GM12874 (cell line): ENCODE data around the gene VWA7.

Experiments used
- TF ChIP-seq, protein P1 (sequence below): IDR thresholded peaks from 2 replicates; pipeline ENCODE4 v1.5.1; 2011; ENCODE audit warnings: low read depth, mild to moderate bottlenecking, control low read depth, low read length, moderate library complexity; ENCODE audit not compliant: insufficient read depth

The VWA7 gene

DNA sequence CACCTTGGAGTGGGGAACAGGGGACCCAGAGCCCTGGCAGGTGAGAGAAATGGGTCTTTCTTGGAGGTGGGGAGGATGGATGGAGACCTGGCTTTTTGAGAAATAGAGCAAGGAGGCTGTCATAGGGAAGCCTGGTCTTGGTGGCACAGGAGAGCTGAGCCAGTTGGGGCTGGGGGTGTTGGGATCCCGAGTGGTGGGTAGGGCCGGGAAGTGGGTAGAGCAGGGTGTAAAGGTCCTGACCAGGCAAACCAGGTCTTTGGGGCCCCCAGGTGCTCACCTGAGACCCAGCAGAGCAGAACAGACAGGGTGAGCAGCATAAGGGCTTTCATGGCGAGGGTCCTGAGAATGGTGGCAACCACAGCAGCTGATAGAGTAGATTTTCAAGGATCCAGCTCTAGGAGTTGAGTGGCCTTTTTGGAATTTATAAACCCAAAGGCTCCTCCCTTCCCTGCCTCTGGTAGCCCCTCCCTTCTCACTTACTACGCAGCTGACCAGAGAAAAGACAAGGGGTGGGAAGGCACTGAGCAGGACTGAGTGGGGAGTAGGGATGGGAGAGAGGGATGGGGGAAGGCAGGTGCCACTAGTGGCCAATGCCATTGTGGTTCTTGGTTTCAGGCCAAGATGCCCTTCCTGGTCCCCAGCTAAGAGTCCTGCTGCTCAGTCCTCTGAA lies 55.6 kb downstream of the VWA7 start, which contains the start of gene LY6G6C:
TSS of gene LY6G6C (minus strand) at position 396 of the 670 bp plus-strand sequence. CDS start at position 329, 67 bp downstream.
- TF ChIP-seq, protein P1, sequence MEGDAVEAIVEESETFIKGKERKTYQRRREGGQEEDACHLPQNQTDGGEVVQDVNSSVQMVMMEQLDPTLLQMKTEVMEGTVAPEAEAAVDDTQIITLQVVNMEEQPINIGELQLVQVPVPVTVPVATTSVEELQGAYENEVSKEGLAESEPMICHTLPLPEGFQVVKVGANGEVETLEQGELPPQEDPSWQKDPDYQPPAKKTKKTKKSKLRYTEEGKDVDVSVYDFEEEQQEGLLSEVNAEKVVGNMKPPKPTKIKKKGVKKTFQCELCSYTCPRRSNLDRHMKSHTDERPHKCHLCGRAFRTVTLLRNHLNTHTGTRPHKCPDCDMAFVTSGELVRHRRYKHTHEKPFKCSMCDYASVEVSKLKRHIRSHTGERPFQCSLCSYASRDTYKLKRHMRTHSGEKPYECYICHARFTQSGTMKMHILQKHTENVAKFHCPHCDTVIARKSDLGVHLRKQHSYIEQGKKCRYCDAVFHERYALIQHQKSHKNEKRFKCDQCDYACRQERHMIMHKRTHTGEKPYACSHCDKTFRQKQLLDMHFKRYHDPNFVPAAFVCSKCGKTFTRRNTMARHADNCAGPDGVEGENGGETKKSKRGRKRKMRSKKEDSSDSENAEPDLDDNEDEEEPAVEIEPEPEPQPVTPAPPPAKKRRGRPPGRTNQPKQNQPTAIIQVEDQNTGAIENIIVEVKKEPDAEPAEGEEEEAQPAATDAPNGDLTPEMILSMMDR: no peak

DNA sequence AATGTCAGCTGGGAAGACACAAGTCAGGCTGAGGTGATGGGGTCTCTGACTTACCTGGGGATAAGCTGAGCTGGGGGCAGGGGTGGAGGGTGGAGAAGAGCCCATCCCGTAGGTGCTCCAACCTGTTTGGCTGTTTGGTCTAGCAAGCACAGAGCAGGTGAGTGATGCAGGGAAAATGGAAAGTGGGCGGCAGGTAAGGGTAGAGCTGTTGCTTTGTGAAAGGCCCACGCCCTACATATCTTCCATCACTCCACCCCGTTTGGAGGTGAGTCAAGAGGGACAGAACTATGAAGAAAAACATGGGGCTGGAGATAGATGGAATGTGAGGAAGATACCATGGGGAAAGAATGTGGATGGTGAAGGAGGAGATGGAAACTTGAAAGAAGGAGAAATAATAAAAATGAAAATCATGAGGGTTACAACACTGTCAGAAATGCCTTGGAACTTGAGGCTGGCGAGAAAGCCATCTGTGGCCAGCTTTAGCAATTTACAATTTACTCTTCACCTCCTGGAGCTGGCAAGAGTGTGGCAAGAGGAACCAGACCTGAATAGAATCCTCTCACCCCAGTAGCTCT lies 56.8 kb downstream of the VWA7 start:
- TF ChIP-seq, protein P1: no peak

DNA sequence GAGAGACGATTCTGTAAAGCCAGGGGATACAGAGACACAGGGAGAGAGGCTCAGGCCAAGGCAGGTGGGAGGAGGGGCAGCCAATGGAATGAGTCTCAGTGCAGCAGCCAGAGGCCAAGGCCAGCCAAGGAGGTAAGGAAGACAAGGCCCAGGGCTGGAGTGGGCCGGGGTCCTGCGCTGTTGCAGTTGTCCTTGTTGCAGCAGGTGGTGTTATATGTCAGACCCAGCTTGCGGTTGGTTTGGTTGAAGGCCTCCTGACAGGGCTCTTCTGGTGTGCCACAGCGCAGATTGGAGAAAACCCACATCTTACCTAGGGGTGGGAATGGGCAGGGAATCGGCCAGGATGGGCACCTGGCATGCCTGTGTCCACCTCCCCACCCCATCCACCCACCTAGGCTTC lies 58.1 kb downstream of the VWA7 start:
- TF ChIP-seq, protein P1: no peak

DNA sequence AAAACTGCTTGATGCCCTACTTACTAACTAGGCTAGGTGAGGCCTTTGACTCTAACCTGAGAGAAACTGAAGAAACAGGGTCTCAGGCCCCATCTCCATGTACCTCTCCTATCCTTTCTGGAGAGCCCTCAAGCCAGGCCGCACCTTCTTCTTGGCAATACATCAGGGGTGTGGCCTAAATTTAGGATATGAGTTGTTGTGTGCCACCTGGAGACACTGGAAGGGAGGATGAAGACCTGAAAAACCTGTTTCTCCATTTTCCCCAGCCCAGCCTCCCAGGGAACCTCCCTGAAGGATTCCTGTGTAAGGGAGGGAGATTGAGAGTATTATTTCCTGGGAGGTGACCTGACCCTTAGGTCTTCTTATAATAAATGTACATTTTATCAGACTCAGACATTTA lies 58.9 kb downstream of the VWA7 start:
- TF ChIP-seq, protein P1: no peak

DNA sequence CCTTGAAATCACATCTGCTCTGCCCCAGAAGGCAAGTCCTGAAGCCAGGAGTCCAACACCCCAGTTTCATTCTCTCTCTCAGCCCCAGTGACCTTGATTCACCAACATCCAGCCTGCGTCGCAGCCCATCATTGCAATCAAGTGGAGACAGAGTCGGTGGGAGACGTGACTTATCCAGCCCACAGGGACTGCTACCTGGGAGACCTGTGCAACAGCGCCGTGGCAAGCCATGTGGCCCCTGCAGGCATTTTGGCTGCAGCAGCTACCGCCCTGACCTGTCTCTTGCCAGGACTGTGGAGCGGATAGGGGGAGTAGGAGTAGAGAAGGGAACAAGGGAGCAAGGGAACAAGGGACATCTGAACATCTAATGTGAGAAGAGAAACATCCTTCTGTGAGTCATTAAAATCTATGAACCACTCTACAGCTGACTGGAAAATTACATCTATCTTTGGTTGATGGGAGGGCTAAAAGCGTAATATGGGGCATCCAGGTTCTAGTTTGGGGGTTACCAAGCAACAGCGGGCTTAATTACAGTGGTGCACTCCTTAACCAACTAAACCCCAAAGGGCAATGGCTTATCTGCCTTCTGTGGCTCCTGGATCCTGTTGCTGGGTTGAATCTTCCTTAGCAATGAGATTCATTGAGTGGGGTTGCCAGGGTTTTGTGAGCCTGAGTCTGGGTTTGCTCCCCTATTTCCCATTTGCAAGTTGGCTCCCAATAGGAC lies 59.5 kb downstream of the VWA7 start:
- TF ChIP-seq, protein P1: no peak
